Neural crest cell (in vitro differentiated cells): Measurements from ENCODE around the gene TCEAL8. TPM values are rescaled to one million over a fixed set of nuclear protein-coding genes. Genes with fewer than 3 reads are reported as not detected.

ENCODE experiments used
- DNase-seq: peaks from one replicate; pipeline ENCODE4 v3.0.0; 2021; ENCODE audit warnings: low read depth, mixed read lengths, low spot score
- H3K27ac Mint-ChIP-seq: one replicate; pipeline ENCODE4 v1.8.0; 2021; ENCODE audit warnings: mild to moderate bottlenecking, mixed read lengths; ENCODE audit not compliant: unreplicated experiment
- H3K27me3 Mint-ChIP-seq: 2 replicates; pipeline ENCODE4 v1.8.0; 2021; ENCODE audit warnings: low read depth, mild to moderate bottlenecking, mixed read lengths
- H3K36me3 Mint-ChIP-seq: 2 replicates; pipeline ENCODE4 v1.8.0; 2021; ENCODE audit warnings: low read depth, mild to moderate bottlenecking, mixed read lengths
- H3K4me1 Mint-ChIP-seq: 2 replicates; pipeline ENCODE4 v1.8.0; 2021; ENCODE audit warnings: mixed read lengths
- H3K4me3 Mint-ChIP-seq: one replicate; pipeline ENCODE4 v1.8.0; 2021; ENCODE audit warnings: mild to moderate bottlenecking, mixed read lengths
- H3K9me3 Mint-ChIP-seq: 2 replicates; pipeline ENCODE4 v1.8.0; 2021; ENCODE audit warnings: mixed read lengths
- CTCF ChIP-seq: fragments of 200-600 bp; sonication (generic); conservative IDR thresholded peaks from 2 replicates; pipeline ENCODE4 v1.5.0; 2021; ENCODE audit warnings: antibody characterized with exemption, mild to moderate bottlenecking
- total RNA-seq: library from RNA; stranded (reverse); gene quantifications from 2 replicates; pipeline ENCODE4 v1.2.1, GENCODE V29; 2021

TCEAL8 gene
- total RNA-seq, 1 donor from 2014 or later = 58.0 TPM

DNA sequence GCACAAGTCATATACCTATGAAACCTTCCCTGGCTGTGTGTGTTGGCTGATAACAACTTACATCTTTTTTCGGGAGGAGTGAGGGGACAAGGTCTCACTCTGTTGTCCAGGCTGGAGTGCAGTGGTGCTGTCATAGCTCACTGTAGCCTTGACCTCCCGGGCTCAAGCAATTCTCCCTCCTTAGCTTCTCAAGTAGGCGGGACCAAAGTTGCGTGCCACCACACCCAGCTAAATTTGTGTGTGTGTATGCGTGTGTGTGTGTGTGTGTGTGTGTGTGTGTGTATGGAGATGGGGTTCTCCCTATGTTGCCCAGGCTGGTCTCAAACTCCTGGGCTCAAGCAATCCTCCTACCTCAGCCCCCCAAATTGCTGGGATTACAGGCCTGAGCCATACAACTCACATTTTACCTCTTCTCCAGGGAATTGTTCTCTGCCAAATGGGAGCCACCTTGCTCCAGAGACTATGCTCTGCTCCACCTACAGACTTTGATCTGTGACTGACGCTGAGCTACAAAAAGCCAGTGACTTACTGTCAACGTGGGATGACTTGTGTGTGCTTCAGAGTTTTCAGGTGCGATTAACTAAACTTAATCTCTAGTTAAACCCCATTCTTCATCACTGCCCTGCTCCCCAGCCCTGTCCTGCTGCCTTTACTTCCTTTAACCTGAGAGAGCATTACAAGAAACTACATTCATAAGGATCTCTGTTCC, 42.1 kb downstream of the TCEAL8 start:
- no peak for TF ChIP-seq CTCF
- peaks cover 22% of the 10 kb centered on the region for H3K4me1 Mint-ChIP-seq
- peaks cover 16% of the 10 kb centered on the region for H3K36me3 Mint-ChIP-seq
- peaks cover 7% of the 10 kb centered on the region for H3K9me3 Mint-ChIP-seq
- H3K4me3 Mint-ChIP-seq = no peak overlapping the region
- no peak for DNase-seq
- H3K27ac Mint-ChIP-seq = no peak overlapping the region
- H3K27me3 Mint-ChIP-seq = no peaks in the 10 kb centered on the region

DNA sequence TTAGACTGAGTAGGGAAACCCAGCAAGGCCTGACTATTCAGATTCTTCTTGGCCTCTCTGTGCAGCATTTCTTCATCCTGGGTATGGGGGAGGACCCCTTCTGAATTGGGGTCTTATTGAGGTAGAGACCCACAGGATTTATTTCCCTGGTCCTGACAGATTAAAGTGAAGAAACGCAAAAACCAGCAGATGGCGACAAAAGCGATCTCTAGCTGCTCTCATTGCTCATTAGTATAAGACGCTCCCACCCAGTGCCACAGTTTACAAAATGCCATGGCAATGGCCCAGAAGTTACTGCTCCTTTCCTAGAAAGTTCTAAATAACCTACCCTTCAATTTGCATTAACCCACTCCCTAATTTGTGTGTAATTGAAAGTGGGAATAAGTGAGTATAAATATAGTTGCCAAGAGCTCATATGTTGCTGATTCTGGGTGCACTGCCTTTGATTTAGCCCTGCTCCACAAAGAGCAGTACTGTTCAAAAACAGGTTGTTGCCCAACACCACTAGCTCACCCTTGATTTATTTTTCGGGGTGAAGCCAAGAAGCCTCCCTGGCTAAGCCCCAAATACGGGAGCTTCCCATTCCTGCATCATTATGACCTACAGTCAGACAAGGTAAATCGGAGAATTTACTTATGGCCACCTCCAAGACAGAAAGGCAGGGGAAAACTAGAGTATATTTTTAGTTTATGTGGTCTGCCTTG, 43.8 kb downstream of the TCEAL8 start:
- no peak overlapping the region for H3K27ac Mint-ChIP-seq
- H3K27me3 Mint-ChIP-seq = no peaks in the 10 kb centered on the region
- H3K9me3 Mint-ChIP-seq = peaks cover 6% of the 10 kb centered on the region
- peak; percentile 38 for DNase-seq
- peaks cover 15% of the 10 kb centered on the region for H3K4me1 Mint-ChIP-seq
- peak; percentile 66 for TF ChIP-seq CTCF
- peaks cover 5% of the 10 kb centered on the region for H3K36me3 Mint-ChIP-seq
- peak overlapping the region; percentile 20 for H3K4me3 Mint-ChIP-seq

DNA sequence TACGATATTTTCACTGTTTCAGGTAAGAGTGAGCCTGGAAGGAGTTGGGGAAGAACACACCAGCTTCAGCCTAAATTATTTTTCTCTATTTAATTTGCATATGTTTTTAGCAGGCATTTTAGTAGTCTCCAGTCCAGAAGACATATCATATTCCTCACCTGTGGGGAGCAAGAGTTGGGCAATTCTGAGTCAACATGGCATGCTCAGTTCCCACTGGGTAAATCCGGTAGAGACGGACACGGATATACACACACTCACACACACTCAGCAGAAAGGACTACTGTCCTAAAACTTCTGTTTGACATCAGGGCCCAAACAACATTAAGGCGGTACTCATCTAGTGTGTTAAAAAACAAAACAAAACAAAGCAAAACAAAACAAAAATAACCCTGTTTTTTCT, 44.9 kb downstream of the TCEAL8 start:
- Mint-ChIP-seq H3K9me3 (peaks cover 2% of the 10 kb centered on the region), H3K27ac (no peak overlapping the region), H3K36me3 (no peaks in the 10 kb centered on the region), H3K4me3 (no peak overlapping the region), H3K27me3 (no peaks in the 10 kb centered on the region), H3K4me1 (peaks cover 10% of the 10 kb centered on the region)
- DNase-seq = no peak
- TF ChIP-seq CTCF = no peak

Other genes with a start within 250 kb of the TCEAL8 start
- gene BEX1, start 191.0 kb downstream of the TCEAL8 start, total RNA-seq = 60.0 TPM in 2 replicates
- gene NXF3, start 162.0 kb downstream of the TCEAL8 start, total RNA-seq = not detected in 2 replicates
- gene BEX4, start 40.0 kb downstream of the TCEAL8 start, total RNA-seq = 52.3 and 63.0 TPM in 2 replicates
- gene TCEAL5, start 21.6 kb upstream of the TCEAL8 start, total RNA-seq = not detected in 2 replicates
- 19.2 and 21.4 TPM in 2 replicates for gene BEX2, start 55.8 kb upstream of the TCEAL8 start, total RNA-seq
- gene TCEAL7, start 75.1 kb upstream of the TCEAL8 start, total RNA-seq = 15.3 and 18.9 TPM in 2 replicates
- gene TCEAL9, start 101.4 kb upstream of the TCEAL8 start, total RNA-seq = 42.8 and 46.4 TPM in 2 replicates
- 310 and 334 TPM in 2 replicates for gene BEX3, start 121.4 kb upstream of the TCEAL8 start, total RNA-seq